UCSD-AML1 (cell line): ENCODE data around the gene GFRA1.
"Not testable (repeated sequence)": the region's sequence is repeated elsewhere in the genome, so short reads cannot be mapped to it uniquely, and the experiment has no call there.

Experiments
- DNase-seq: peaks from one replicate; lab custom pipeline; 2025; ENCODE audit not compliant: unreplicated experiment; lab: John Stamatoyannopoulos, UW

GFRA1 gene

GRCh38 chr10:116073510-116073909 is 199.5 kb downstream of the GFRA1 start:
- DNase-seq, result no peak

- no peak for DNase-seq
Observed at GRCh38 chr10:116073001-116073400, 200.0 kb downstream of the GFRA1 start.

DNA sequence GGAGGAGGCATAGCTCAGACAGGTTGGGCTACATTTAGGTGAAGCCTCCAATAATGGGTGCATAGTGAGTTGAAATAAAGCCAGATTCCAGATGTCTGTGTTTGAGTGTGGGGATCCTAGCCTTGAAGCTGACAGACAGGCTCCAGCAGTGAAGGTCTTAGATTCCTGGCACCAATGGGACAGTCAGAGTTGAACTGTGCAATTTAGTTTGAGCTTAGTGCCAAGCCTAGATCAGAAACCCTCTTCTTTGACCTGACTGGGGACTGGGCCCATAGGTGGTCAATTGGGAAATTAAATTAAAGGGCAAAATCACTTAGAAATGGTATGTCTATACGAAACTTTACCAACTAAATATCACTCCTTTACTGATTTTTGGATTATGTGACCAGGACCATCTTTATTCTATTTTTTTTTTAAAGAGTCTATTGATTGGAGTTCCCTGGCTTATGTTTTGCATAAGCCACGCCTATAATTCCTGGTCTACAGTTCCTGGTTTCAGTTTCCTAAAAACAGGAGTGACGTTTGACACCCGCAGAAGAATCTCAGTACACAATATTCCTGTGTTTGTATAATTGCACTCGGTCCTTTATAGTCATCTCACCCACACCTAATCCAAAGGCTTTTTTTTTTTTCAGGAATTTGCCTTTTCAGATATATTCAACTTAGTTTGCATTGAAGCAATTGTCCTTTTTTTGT is 201.4 kb downstream of the GFRA1 start:
- DNase-seq, result no peak

DNA sequence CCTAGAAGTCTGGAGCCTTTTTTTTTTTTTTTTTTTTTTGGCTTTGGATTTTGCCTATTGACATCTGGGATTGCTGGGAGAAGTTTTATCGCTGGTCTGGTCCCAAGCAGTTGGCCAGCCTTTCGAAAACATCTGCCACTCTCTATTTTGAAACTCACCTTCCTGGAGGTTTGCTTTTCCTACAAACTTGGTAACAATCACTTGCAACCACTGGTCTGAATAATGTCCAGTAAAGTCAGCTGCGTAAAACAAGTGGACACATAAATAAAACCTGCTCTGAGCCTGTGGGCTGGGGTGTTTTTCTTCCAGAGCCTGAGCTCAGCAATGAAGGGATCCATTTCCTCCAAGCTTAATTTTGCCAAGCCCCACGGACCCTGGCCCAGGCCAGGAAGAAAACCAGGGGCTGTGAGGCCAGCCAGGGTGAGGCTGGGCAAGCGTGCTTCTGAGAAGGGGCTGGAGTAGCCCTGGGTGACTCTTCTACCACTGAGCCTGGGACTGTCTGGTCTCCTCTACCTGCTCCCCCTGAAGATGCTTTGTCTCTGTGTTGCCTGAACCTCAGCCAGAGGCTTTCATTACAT is 202.2 kb downstream of the GFRA1 start:
- DNase-seq, result no peak

DNA sequence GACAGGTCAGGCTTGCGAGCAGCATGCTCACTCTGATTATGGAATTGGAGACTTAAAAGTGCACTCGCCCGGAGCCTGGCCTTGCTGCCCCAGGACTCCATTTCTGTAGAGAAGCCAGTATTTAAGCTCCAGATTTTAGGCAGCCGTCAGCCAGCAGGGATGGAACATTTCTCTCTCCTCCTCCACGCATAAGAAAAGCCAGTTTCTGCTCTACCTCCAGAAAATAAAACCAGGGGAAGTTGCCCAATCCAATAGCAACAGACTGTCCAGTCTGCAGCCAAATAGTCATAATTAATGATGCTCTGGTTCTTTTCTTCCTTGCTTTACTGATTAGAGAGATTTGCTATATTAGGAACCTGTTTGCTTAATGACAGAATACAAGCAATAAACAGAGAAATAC is 203.2 kb downstream of the GFRA1 start:
- no peak for DNase-seq

- no peak for DNase-seq
Observed at GRCh38 chr10:116067825-116068224, 205.2 kb downstream of the GFRA1 start.

DNA sequence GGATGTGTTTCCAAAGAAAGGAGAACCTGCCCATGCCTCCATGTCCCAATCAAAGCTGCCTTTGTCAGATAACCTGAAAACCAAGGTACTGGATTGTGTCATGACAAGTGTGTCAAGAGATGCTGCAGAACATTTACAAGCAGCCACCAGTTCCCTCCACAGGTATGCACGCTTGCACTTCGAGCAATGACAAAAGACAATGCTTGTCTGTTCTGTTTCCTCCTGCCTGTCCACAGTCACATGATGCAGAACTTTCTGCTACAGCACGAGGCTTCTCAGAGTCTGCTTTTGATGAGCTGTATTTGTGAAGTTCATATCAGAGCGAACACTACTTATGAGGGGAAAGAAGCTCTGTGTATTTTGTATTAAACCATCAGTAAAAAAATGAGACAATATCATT is 209.9 kb downstream of the GFRA1 start:
- no peak for DNase-seq

DNA sequence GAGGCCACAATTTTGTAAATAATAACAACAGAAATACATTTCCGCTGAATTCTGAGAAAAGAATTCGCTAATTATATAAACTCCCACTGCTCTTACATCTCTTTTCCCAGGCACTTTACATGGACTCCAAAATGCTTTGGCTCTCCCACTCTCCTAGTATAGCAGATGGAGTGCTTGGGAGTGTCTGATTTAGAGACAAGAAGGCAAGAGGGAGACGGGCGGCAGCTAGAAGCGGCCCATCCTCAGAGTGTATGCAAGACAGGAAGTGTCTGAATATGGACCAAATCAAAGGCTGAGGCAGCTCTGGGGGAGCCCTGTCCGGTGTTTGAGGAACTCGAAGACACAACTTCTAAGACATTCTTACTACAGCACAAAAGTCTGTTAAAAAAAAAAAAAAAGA is 212.1 kb downstream of the GFRA1 start:
- no peak for DNase-seq

GRCh38 chr10:116059320-116059719 is 213.7 kb downstream of the GFRA1 start:
- DNase-seq, result no peak

DNA sequence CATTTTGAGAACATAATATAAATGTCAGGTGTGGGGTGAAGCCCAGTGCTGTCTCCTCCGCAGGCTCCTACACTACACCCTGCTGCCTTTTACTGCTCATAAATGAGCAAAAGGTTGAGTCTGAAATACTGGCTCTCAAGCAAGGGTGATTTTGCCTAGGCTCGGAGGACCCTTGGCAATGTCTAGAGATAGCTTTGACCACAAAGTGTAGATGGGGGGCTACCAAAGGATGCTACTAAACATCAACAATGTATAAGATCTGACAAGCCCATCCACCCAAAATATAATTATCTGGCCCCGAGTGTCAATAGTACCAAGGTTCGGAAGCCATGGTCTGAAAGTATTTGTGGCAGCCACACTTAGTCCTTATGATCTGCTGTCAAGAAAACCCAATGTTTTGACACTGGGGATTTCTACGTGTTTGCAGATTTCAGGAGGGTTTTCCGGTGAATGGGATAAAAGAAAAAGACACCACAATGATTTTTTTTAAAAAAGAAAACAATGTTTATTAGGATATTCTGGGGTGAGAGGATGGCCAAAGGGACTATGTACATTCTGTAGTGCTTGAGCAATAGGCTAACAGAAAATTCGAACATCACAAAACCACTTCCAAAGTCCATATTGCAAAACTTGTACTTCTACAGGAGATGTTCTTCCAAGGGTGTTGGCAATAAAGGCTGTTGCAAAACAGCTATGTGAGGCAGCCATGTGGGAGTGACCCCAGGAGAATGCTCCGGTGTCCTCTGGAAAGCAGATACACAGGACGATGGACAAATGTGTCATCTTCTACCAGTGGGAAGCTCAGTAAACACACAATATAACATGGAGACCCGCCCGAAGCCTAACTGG is 216.3 kb downstream of the GFRA1 start:
- DNase-seq, result no peak

DNA sequence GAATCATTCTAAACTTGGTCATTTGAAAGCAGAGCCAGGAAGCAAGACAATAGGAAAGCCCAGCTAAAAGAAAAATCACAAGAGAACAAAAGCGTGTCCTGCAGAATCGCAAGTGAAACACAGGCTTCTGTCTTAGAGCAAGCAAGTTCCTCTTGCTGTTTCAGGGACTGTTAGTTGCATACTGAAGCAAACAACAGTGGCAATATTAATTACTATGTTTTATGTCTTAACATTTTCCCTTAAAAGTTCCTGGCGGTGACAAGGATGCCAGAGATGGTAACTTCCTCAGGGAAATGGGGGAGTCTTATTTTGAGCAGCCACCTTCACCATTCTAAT is 217.1 kb downstream of the GFRA1 start:
- no peak for DNase-seq

- DNase-seq, result no peak
Observed at GRCh38 chr10:116055252-116055916, 217.6 kb downstream of the GFRA1 start.

GRCh38 chr10:116053910-116054309 is 219.1 kb downstream of the GFRA1 start:
- no peak for DNase-seq

DNA sequence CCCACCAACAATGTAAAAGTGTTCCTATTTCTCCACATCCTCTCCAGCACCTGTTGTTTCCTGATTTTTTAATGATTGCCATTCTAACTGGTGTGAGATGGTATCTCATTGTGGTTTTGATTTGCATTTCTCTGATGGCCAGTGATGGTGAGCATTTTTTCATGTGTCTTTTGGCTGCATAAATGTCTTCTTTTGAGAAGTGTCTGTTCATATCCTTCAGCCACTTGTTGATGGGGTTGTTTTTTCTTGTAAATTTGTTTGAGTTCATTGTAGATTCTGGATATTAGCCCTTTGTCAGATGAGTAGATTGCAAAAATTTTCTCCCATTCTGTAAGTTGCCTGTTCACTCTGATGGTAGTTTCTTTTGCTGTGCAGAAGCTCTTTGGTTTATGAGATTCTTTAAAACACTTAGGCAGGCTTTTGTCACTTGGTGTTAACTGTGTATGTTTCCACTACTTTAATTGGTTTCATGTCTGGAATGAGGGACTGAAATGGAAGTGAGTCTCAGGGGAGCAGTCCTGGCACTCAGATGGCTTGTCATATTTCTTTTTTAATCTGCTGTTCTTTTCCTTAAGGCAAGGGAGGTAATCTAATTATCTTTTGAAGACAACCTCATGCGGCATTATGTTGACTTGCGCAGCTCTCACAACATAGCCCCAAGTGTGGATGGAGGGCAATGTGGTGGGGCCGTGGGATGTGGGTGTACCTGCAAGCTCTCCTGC is 219.8 kb downstream of the GFRA1 start:
- DNase-seq, result not testable (repeated sequence)

DNA sequence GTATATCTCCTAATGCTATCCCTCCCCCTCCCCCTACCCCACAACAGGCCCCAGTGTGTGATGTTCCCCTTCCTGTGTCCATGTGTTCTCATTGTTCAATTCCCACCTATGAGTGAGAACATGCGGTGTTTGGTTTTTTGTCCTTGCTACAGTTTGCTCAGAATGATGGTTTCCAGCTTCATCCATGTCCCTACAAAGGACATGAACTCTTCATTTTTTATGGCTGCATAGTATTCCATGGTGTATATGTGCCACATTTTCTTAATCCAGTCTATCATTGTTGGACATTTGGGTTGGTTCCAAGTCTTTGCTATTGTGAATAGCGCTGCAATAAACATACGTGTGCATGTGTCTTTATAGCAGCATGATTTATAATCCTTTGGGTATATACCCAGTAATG is 220.5 kb downstream of the GFRA1 start:
- not testable (repeated sequence) for DNase-seq

GRCh38 chr10:116049974-116050304 is 223.1 kb downstream of the GFRA1 start:
- DNase-seq, result no peak

- no peak for DNase-seq
Observed at GRCh38 chr10:116049158-116049973, 223.6 kb downstream of the GFRA1 start.

DNA sequence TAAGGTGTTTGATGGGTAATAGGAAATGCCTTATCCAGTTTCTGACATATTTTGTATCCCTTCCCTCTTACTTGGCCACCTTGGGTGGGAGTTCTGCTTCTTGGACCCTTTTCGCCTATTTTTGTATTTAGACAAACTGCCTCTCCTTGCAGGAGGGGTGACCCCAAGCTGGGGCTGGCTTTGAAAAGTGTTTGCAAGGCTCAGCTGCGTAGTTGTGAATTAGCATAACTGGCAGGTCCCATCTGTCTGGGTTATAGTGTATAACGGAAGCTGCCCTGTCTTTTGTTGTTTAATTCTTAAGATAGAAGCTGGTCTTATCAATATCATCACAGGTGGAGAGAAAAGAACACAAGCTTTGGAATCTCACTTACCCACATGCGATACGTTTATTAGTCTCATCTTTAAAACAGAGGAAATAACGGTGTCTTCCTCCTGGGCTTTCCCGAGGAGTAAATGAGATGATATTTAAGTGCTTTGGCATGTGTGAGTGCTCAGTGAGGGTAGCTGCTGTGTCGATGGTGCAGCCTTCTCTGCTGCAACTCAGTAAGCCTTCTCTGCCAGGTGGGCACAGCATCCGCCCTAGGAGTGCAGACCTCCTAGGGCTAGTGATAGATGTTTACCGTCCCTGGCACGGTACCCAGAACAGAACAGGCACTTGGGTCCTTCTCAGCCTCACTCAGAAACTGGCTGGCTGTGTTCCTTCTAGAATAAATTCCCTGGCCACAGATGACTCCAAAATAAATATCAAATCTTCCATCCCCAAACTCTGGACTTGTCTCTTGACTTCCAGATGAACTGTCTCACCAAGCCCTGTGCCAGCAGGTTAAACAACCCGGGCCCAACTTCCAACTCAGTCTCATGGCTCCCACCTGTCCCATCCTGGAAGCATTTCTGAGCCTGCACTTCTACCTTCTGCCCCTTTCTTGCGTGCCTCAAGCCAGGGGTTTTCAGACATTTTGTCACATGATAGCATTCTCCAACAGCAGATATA is 227.3 kb downstream of the GFRA1 start:
- DNase-seq, result no peak

- DNase-seq, result no peak
Observed at GRCh38 chr10:116044801-116045248, 228.2 kb downstream of the GFRA1 start.
